Esophagus muscularis mucosa (tissue), 4 donors: ENCODE results near the gene SHH. TPM values are rescaled to one million over a fixed set of nuclear protein-coding genes. Genes with fewer than 3 reads are reported as not detected.
A peak's percentile ranks its signal among the peaks of the same experiment; 100 is the strongest.

Source experiments
- DNase-seq: peaks from one replicate; pipeline ENCODE4 v3.0.0-alpha.2; 2017; ENCODE audit errors: extremely low spot score
- H3K27ac ChIP-seq, 4 donors: fragments of 200-600 bp; sonication (generic); replicated peaks in 1 of 4; 1 replicate in 3 of 4; 2 replicates in 1 of 4; pipeline ENCODE4 v1.5.1; 2016 to 2019; ENCODE audit warnings: mild to moderate bottlenecking in 1 of 4
- H3K27me3 ChIP-seq, 4 donors: fragments of 200-600 bp; sonication (generic); one replicate each; pipeline versions ENCODE4 v1.5.1 to v1.6.0; 2016 to 2019
- H3K36me3 ChIP-seq, 4 donors: fragments of 200-600 bp; sonication (generic); one replicate each; pipeline ENCODE4 v1.5.1; 2016 to 2019
- H3K4me1 ChIP-seq, 4 donors: fragments of 200-600 bp; sonication (generic); one replicate each; pipeline ENCODE4 v1.5.1; 2016 to 2019
- H3K4me3 ChIP-seq, 4 donors: fragments of 200-600 bp; sonication (generic); 1 replicate in 2 of 4; 2 replicates in 2 of 4; pipeline ENCODE4 v1.5.1; 2016 to 2019; ENCODE audit warnings: mild to moderate bottlenecking in 4 of 4, moderate library complexity in 1 of 4
- H3K9me3 ChIP-seq, 4 donors: fragments of 200-600 bp; sonication (generic); 1 replicate in 3 of 4; 2 replicates in 1 of 4; pipeline ENCODE4 v1.5.1; 2016 to 2019
- CTCF ChIP-seq, 3 experiments: fragments of 200-600 bp in 2 of 3; fragments of 450-650 bp in 1 of 3; sonication (generic) in 2 of 3; IDR thresholded peaks; one replicate each; pipeline ENCODE4 v1.5.1; 2017 to 2019; ENCODE audit warnings: antibody characterized with exemption in 3 of 3, mild to moderate bottlenecking in 2 of 3, moderate library complexity in 1 of 3
- EP300 ChIP-seq: sonication (generic); formaldehyde crosslinking; IDR thresholded peaks from one replicate; pipeline ENCODE4 v1.6.1; 2017; ENCODE audit warnings: antibody characterized with exemption
- POLR2A ChIP-seq: fragments of 450-650 bp; IDR thresholded peaks from one replicate; pipeline ENCODE4 v1.6.1; 2017; ENCODE audit warnings: antibody characterized with exemption, moderate library complexity, mild to moderate bottlenecking, low read depth
- POLR2AphosphoS5 ChIP-seq, 2 donors: sonication (generic); formaldehyde crosslinking; IDR thresholded peaks; one replicate each; pipeline ENCODE4 v1.6.1; 2017; ENCODE audit warnings: antibody characterized with exemption in 2 of 2
- WGBS: methylation state at CpG from one replicate; pipeline ENCODE4 v1.1.5; 2018; 5-methylcytosine and 5-hydroxymethylcytosine counted together
- intact Hi-C: fragments of 100-400 bp; cut with DNase I; formaldehyde crosslinking; loops from one replicate; pipeline ENCODE4 v1.15.1; 2023
- total RNA-seq, 4 donors: library from RNA; depleted of rRNA; stranded (reverse); fragments of >200 nt; gene quantifications; one replicate each; pipeline versions ENCODE4 v1.1.0 to v1.2.1, GENCODE V29; 2016

SHH gene
- total RNA-seq, 4 donors from 2014 or later = not detected

GRCh38 chr7:155805826-155806095 lies 6.5 kb downstream of the SHH start:
- TF ChIP-seq POLR2AphosphoS5 (IDR thresholded peaks at IDR 0.05) (no peak), POLR2A (no peak)
- H3K27me3 ChIP-seq = peaks cover 6 to 98% (median 83%) of the 10 kb centered on the region in 4 donors
- peaks cover 38 to 82% (median 71%) of the 10 kb centered on the region in 4 donors for H3K4me1 ChIP-seq

DNA sequence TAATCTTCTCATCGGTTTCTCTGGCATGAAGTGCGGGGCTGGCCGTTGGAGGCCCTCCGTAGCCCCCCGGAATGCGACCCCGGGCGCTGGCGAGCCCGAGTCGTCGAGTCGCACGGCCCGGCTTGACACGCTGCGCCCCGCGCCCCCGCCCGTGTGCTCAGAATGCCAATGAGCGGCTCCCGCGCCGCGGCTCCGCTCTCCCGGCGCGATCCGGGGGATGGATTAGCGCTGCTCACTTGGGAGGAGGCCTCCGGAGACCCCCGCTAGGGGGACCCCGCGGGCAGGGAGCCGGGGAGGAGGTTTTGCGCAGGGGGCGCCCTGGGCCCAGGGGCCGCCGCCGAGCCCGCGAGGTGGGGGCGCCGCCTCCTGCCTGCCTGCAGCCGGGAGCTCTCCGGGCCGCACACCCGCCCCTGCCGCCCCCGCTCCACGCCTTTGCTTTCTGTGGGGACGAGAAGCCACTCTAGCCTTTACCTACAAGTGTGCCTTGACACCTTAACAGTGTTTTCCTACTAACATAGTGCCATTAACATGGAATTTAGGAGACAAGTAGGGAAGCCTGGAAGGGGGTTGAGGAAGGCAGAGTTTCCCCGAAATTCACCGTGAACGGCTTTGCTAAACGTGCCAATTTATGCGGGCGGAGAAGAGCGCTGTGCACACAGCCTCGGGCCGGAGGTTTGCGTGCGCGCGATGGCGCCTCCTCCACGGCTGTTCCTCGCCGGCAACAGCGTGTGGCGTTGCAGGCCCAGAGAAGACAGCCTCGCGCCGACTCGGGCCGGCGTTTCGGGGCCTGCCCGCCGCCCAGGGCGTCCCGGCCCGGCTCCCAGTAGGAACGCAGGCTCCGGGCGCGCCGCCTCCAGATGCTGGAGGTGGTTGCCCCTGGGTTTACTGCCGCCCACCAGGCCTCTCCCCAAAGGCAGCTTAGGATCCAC lies 7.1 kb downstream of the SHH start:
- intact Hi-C loops = no loop called here
- no peak for DNase-seq
- H3K27me3 ChIP-seq = peaks cover 6 to 98% (median 79%) of the 10 kb centered on the region in 4 donors

More at GRCh38 chr7:155805826-155806095, 6.5 kb downstream of the SHH start:
- Histone ChIP-seq H3K36me3 (no peaks in the 10 kb centered on the region), H3K4me3 (peak overlapping the region; percentile 39 to 48 (median 44)), H3K27ac (no peak overlapping the region), H3K9me3 (no peaks in the 10 kb centered on the region)
- no peak for DNase-seq
- intact Hi-C loops = no loop called here
- no CpG with 5 or more reads among the region's 18 CpGs for WGBS

DNA sequence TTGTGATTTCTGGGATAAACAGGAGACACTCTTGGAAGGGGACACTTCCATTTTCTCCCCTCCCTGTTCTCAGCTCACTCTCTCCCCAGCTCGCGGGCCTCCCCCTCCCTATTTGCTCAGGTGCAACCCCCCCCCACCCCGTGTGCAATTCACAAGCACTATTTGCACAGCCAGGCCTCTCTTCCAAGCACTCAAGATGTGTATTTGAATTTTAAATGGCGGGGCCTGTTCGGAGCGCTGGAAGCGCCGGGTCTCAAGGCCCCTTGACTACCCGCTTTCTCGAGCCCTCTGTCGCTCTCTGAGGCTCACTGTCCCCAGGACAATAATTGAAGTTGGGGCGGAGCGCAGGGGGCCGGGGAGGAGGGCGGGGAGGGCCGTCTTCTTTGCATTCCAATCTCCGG lies 7.8 kb downstream of the SHH start:
- no peak overlapping the region for H3K27ac ChIP-seq
- 2% methylated on average over 17 of the region's 17 CpGs for WGBS

More for the DNA sequence above, 7.1 kb downstream of the SHH start:
- TF ChIP-seq EP300 (no peak), CTCF (IDR thresholded peaks at IDR 0.05) (peak in 1 of 3 experiments; percentile 65), POLR2A (no peak), POLR2AphosphoS5 (IDR thresholded peaks at IDR 0.05) (no peak)
- H3K9me3 ChIP-seq = no peaks in the 10 kb centered on the region
- H3K4me1 ChIP-seq = peaks cover 36 to 76% (median 66%) of the 10 kb centered on the region in 4 donors
- H3K4me3 ChIP-seq = peak overlapping the region; percentile 39 to 48 (median 44)
- no peaks in the 10 kb centered on the region for H3K36me3 ChIP-seq
- no peak overlapping the region for H3K27ac ChIP-seq
- under 1% methylated on average over 31 of the region's 91 CpGs for WGBS

DNA sequence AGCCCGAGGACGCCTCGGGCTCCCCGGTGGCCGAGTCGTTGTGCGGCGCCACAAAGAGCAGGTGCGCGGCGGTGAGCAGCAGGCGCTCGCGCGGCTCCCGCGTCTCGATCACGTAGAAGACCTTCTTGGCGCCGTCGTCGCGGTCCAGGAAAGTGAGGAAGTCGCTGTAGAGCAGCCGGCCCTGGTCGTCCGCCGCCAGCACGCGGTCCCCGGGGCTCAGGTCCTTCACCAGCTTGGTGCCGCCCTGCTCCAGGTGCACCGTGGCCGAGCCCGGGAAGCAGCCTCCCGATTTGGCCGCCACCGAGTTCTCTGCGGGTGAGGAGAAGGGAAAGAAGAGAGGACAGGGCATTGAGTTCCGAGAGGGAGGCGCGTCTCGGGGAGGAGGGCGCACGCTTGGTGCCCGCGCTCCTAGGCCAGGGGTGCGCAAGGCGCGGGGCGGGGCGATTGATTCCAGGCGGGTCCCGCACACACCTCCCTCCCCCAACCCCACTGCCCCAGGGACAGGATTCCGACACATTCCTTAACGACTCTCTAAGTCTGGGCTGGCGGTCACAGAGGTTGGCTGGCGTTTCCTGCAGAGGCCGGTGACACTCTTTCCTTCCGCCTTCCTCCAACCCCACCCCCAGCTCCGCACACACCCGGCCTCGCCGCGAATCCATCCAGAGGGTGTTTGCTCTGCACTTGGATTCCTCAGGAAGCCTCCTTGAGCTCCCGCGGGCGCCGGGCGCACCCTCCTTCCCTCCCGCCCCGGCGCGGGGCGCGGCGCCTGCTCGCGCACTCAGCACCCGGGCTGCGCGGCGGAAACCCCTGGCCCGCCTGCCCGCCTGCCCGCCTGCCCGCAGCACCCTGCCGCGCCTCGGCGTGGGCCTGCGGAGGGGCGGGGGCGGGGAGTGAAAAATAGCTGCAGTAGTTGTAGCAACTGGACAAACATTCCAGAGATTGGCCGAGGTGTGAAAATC lies 8.6 kb downstream of the SHH start:
- no peaks in the 10 kb centered on the region for H3K9me3 ChIP-seq
- H3K36me3 ChIP-seq = no peaks in the 10 kb centered on the region
- no peak for DNase-seq
- H3K4me1 ChIP-seq = peaks cover 33 to 61% (median 52%) of the 10 kb centered on the region in 4 donors
- intact Hi-C loops = no loop called here
- peaks cover 6 to 98% (median 64%) of the 10 kb centered on the region in 4 donors for H3K27me3 ChIP-seq
- no peak overlapping the region for H3K27ac ChIP-seq
- 1% methylated on average over 25 of the region's 96 CpGs for WGBS
- H3K4me3 ChIP-seq = peak overlapping the region; percentile 39 to 46 (median 42)
- no peak for TF ChIP-seq POLR2AphosphoS5 (IDR thresholded peaks at IDR 0.05)
- TF ChIP-seq CTCF (IDR thresholded peaks at IDR 0.05) = no peak
- no peak for TF ChIP-seq EP300
- TF ChIP-seq POLR2A = no peak

More for the DNA sequence above, 7.8 kb downstream of the SHH start:
- Histone ChIP-seq H3K9me3 (no peaks in the 10 kb centered on the region), H3K27me3 (peaks cover 6 to 98% (median 72%) of the 10 kb centered on the region in 4 donors), H3K4me3 (peak overlapping the region; percentile 39 to 48 (median 44)), H3K36me3 (no peaks in the 10 kb centered on the region), H3K4me1 (peaks cover 33 to 68% (median 59%) of the 10 kb centered on the region in 4 donors)
- TF ChIP-seq EP300 = no peak
- TF ChIP-seq CTCF (IDR thresholded peaks at IDR 0.05) = no peak
- TF ChIP-seq POLR2A = no peak
- no peak for TF ChIP-seq POLR2AphosphoS5 (IDR thresholded peaks at IDR 0.05)
- intact Hi-C loops = no loop called here
- no peak for DNase-seq
